Left lobe of liver (tissue), 2 donors: ENCODE measurements around the gene WIPF2. TPM values are rescaled to one million over a fixed set of nuclear protein-coding genes. Genes with fewer than 3 reads are reported as not detected.

Experiments used
- ATAC-seq: fragments of 200-7000 bp; cut with Tn5 transposase; one replicate; pipeline ENCODE4 v1.9.1; 2020; ENCODE audit warnings: mild to moderate bottlenecking, moderate library complexity
- DNase-seq: peaks from one replicate; pipeline ENCODE4 v3.0.0-alpha.2; 2020; ENCODE audit warnings: low spot score
- total RNA-seq: library from RNA; stranded (reverse); gene quantifications from one replicate; pipeline ENCODE4 v1.2.1, GENCODE V29; 2021
- donor health status: DM: no; HTN: no; CAD: no; lungs with moderate emphysema.
- donor health status: DM: no; HTN: yes; CAD: no.

Gene WIPF2
- 10.3 TPM for total RNA-seq

GRCh38 chr17:40218740-40219593 is at the start of gene WIPF2:
Gene WIPF2, plus strand, starts transcription at chr17:40219304. Its CDS starts 37,156 bp downstream, at chr17:40256460.
- peak; percentile 99 for ATAC-seq
- peak; percentile 96 for DNase-seq

GRCh38 chr17:40170325-40170724 is 48.8 kb upstream of the WIPF2 start:
- DNase-seq (no peak), ATAC-seq (no peak)

- ATAC-seq: no peak
- no peak for DNase-seq
These were observed 47.4 kb upstream of the WIPF2 start for GRCh38 chr17:40171750-40172149.

- peak; percentile 52 for ATAC-seq
- no peak for DNase-seq
These were observed 45.9 kb upstream of the WIPF2 start for GRCh38 chr17:40173091-40173777.

DNA sequence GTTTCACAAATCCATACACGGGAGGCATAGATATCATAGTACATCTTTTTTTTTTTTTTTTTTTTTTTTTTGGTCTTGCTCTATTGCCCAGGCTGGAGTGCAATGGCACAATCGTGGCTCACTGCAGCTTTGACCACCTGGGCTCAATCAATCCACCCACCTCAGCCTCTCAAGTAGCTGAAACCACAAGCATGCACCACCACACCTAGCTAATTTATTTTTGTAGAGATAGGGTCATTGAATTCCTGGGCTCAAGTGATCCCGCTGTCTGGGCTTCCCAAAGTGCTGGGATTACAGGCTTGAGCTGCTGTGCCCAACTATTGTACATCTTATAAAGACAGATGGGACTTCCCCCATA is 45.3 kb upstream of the WIPF2 start:
- ATAC-seq (no peak), DNase-seq (no peak)

GRCh38 chr17:40174514-40174913 is 44.6 kb upstream of the WIPF2 start:
- no peak for DNase-seq
- ATAC-seq: no peak

DNA sequence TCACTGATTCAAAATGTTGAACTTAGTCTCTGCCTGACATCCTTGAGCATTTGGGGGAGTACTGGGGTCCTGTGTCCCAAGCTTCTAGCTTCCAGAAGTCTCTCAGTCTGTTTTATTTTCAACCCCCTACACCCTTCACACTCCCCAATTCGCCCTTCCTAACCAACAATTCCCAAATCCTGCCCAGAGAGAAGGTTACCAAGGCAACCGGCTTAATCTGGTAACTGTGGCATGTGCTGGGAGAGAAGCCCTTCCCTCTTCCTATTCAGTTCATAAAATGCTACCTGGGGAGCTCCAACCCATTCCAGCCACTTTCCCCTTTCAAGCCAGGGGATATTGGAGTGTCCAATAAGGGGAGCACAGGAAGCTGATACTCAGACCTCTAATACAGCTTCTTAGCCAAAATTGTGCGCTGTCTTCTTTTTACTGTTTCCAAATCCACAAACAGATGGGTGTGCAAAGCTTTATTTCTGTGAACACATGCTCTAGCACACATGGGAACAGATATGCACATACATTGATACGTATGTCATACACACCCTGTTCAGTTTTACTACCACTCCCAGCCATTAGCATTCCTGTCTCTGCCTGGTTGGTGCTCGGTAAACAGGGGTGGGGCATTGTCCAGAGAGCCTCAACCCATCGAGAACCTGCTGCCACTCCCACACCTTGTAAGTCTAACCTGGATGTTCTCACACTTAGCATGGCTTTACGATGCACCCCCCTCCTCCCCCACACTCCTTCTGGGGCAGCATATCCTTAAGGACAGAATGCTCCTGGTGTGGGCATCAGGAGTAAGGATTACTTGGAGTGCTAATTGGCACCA is 43.0 kb upstream of the WIPF2 start:
- DNase-seq (no peak), ATAC-seq (no peak)

DNA sequence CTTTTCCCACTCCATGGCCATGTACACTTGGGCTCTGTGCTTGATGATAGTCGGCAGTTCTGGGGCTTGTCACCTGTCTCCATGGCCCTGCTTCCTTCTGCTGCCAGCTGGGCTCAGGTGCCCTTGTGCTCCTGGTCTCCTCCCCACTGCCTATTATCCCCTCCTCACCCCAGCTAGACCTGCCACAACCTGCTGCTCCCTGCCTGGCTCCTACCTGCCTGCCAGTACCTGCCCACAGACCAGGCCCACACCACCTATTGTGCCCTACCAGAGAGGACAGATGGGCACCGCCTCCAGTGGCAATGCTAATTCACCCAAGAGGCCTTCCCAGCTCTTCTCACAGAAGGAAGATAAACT is 42.4 kb upstream of the WIPF2 start:
- ATAC-seq: peak; percentile 10
- no peak for DNase-seq

DNA sequence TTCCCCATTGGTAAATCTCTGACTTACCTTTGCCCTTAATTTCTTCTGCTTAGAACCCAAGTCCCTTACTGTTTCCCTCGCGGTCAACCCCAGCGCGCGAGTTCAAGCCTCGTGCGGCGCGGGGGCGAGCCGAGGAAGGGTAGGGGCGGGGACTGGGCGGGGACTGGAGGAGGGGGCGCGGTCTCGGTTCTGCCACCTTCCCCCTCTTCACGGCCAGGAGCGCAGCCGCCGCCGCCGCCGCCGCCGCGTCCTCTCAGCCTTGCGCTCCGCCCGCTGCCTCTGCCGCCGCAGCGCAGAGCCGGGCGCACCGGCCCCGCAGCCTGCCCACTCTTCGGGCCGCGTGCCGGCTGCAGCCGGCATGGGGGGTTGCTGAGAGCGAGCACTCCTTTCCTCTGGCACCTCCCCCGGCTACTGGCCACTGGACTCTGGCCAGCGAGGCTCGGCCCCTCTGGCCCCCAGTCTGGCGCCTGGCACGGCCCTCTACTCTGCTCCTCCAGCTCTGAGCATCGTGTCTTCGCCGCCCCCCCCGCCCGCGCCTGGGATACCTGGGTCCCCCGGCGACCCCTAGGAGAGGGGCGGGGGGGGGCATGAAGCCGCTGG is 41.7 kb upstream of the WIPF2 start, which contains the start of gene RAPGEFL1:
TSS of gene RAPGEFL1 (plus strand) at position 196 of the 600 bp plus-strand sequence. CDS start at position 588, 392 bp downstream.
- peak; percentile 86 for DNase-seq

GRCh38 chr17:40178021-40178601 is 41.0 kb upstream of the WIPF2 start:
- DNase-seq: no peak
- ATAC-seq: no peak

More for the DNA sequence above, 41.7 kb upstream of the WIPF2 start, which contains the start of gene RAPGEFL1:
- peak; percentile 79 for ATAC-seq

DNA sequence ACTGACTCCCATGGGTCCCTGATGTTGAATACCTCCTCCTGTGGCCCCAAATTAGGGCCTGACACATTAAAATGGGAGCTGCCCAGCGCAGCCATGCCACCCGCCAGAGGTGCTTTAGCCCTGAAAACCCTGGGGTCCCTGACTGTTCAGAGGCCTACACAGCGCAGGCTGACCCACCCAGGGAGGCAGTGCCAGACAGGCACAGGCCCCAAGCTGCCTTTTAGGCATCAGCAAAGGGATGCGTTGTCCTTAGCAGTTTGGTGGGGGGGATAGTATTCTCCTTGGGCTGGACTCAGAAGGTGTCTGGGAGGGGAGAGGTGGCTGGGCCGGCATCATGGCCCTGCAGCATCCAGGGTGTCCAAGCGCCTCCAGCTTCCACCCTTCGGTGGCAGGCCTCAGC is 40.4 kb upstream of the WIPF2 start:
- DNase-seq (no peak), ATAC-seq (no peak)

DNA sequence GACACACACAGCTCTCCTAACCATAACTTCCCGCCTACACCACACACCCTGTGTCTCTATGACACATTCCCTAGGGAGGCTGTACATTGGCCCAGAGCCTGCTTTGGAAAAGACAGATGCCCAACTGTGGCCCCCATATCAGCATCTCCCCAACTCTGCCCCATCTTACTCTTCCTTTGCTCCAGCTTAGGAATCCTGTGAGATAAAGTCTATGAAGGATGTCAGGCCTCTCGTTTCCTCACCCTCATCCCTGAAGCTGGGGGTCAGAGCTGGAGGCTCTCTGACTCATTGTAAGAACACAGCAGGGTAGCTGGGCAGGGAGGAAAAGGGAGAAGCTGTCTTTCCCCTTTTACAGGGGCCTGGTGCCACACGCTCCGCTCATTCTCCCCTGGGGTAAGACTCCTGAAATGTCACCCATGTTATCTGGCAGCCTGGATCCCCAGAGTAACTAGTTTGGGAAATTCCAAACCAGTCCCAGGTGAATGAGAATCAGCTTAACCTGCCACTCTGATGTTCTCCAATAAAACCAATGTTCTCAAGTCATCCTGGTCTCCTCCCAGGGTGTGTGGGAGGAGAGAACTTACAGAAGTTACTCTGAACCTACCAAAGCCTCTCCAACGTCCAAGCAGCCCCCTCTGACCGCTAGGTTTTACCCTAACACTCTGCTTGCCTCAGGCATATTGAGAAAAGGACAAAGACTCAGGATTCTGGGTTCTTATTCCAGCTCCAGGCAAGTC is 39.0 kb upstream of the WIPF2 start:
- ATAC-seq: no peak
- DNase-seq: no peak

DNA sequence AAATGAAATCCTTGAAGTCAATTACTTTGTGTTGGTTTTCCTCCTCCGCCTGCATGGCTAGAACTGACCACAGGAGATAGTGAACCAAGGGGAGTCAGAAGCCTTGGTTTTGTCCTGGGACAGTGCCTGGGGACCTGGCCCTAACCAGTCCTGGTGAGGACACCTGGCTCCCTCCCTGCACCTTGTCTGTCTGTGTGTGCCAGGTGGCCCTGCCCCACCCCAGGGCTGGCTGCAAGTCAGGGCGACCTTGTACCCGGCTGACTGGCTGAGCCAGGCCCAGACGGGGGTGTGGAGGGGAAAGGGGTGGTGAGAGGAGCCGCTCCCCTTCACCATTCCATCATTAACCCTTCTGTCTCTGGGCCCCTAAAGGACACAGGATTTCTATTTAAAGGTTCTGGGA is 38.4 kb upstream of the WIPF2 start:
- ATAC-seq (peak; percentile 75), DNase-seq (peak; percentile 91)

DNA sequence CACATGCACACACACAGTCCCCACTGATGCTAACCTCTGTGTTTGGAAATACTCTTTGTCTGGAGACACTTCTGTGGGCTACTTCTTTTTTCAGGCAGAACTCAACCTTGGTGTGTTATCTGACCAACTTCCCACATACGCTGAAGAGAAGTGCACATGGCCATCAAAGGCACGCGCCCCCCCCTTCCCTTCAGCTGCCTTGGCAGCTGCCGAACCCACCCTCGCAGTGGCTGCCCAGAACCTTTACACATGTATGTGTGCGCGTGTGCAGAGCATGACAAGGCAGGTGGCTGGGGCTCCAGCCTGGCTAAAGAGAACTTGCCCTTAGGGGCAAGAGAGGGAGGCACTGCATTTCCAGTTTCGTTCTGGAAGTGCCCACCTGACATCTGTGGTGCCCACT is 37.9 kb upstream of the WIPF2 start:
- ATAC-seq: no peak
- no peak for DNase-seq

DNA sequence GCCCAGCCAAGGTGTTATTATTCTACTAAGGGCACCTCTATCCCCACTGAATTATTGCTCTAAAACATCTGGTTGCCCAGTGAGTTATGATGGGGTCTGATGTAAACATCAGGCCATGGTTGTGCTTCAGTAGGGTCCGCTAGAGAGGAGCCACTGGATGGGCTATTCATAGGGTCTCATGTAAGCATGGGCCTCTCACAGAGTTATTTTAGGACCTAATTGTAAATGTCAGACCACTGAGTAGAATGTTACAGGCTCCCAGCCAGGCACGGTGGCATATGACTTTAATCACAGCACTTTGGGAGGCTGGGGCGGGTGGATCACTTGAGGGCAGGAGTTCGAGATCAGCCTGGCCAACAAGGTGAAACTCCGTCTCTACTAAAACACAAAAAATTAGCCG is 36.5 kb upstream of the WIPF2 start:
- DNase-seq: no peak
- no peak for ATAC-seq

GRCh38 chr17:40187238-40187637 is 31.9 kb upstream of the WIPF2 start:
- ATAC-seq: no peak
- DNase-seq: no peak

DNA sequence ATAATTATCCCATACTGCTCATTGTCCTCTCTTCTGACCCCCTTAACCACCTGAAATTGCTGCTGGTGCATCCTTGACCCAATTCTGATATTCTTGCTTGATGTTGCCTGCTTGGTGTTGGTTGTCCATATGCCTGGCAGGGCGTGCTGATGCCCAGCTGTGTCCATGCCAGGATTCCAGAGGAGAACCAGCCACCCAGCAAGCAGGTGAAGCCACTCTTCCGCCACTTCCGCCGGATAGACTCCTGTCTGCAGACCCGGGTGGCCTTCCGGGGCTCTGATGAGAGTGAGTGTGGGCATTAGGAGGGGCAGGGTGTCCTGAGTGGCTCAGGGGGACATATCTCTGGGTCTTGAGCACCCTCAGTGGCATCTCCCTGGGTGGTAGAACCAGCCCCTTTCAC is 30.4 kb upstream of the WIPF2 start:
- DNase-seq (no peak), ATAC-seq (no peak)

DNA sequence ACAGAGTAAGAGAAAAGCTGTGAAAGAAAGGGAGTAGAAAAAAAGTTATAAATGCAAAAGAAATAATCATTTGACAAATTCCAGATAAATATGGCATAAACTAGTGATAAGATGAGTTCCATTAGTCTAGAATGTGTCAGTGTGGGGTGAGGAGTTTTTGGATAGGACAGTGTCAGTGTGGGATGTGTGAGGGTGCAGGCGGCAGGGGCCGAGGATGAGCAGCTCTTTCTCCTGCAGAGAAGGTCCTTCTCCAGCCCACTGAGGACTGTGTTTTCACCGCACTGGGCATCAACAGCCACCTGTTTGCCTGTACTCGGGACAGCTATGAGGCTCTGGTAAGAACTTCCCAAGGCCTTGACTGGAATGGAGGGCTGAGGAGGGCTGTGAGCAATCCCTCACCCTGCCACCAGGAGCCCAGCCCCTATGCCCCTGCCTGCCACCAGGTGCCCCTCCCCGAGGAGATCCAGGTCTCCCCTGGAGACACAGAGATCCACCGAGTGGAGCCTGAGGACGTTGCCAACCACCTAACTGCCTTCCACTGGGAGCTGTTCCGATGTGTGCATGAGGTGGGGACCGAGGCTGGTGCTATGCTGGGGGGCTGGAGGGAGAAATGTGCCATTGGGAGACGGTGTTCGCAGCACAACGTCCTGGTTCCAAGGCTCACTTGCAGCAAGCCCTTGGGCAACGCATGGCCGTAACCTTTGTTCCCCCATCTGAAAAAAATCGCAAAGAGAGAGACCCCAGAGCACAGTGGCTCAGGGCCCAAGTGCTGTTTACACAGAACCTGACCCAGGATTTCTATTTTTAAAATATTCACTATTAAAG is 28.7 kb upstream of the WIPF2 start:
- peak; percentile 3 for ATAC-seq
- DNase-seq: no peak
